NCI-H460 (cell line): Measurements from ENCODE around the gene INTU. TPM values are rescaled to one million over a fixed set of nuclear protein-coding genes. Genes with fewer than 3 reads are reported as not detected.

Experiments used
- DNase-seq: peaks from one replicate; pipeline ENCODE4 v3.0.0-alpha.2; 2016; ENCODE audit warnings: low read depth; ENCODE audit errors: extremely low read depth
- total RNA-seq: library from RNA; depleted of rRNA; stranded (reverse); fragments of >200 nt; shearing (Covaris generic); gene quantifications from 2 replicates; pipeline ENCODE4 v1.2.3, GENCODE V29; 2014; rRNA removed

Gene INTU
- total RNA-seq, 1 experiment from 2014 or later, result 3.4 TPM

GRCh38 chr4:127734976-127735375 is 102.2 kb downstream of the INTU start:
- DNase-seq, result no peak

- no peak for DNase-seq
These were observed 104.5 kb downstream of the INTU start for GRCh38 chr4:127737295-127737694.

GRCh38 chr4:127741247-127741646 is 108.5 kb downstream of the INTU start:
- no peak for DNase-seq

GRCh38 chr4:127747883-127748282 is 115.1 kb downstream of the INTU start:
- DNase-seq, result no peak

- no peak for DNase-seq
These were observed 116.2 kb downstream of the INTU start for GRCh38 chr4:127748957-127749356.

- DNase-seq, result no peak
These were observed 124.1 kb downstream of the INTU start for GRCh38 chr4:127756906-127757305.

- DNase-seq, result no peak
These were observed 126.6 kb downstream of the INTU start for GRCh38 chr4:127759228-127759820.

- no peak for DNase-seq
These were observed 127.1 kb downstream of the INTU start for GRCh38 chr4:127759893-127760292.

GRCh38 chr4:127771535-127772275 is 138.9 kb downstream of the INTU start:
- no peak for DNase-seq

- no peak for DNase-seq
These were observed 140.3 kb downstream of the INTU start for GRCh38 chr4:127772769-127773671.

GRCh38 chr4:127775843-127776242 is 143.1 kb downstream of the INTU start:
- no peak for DNase-seq

Other genes starting within 250 kb of the INTU start
- not detected in 2 replicates for gene SLC25A31, start 97.4 kb downstream of the INTU start, total RNA-seq
- gene HSPA4L, start 149.4 kb downstream of the INTU start, total RNA-seq, result 21.5 and 27.0 TPM in 2 replicates
- 21.3 and 28.9 TPM in 2 replicates for gene PLK4, start 247.9 kb downstream of the INTU start, total RNA-seq